Measurements from ENCODE around the gene UBN1.
"Not testable (repeated sequence)": the region's sequence is repeated elsewhere in the genome, so short reads cannot be mapped to it uniquely, and the experiment has no call there.

Gene UBN1

DNA sequence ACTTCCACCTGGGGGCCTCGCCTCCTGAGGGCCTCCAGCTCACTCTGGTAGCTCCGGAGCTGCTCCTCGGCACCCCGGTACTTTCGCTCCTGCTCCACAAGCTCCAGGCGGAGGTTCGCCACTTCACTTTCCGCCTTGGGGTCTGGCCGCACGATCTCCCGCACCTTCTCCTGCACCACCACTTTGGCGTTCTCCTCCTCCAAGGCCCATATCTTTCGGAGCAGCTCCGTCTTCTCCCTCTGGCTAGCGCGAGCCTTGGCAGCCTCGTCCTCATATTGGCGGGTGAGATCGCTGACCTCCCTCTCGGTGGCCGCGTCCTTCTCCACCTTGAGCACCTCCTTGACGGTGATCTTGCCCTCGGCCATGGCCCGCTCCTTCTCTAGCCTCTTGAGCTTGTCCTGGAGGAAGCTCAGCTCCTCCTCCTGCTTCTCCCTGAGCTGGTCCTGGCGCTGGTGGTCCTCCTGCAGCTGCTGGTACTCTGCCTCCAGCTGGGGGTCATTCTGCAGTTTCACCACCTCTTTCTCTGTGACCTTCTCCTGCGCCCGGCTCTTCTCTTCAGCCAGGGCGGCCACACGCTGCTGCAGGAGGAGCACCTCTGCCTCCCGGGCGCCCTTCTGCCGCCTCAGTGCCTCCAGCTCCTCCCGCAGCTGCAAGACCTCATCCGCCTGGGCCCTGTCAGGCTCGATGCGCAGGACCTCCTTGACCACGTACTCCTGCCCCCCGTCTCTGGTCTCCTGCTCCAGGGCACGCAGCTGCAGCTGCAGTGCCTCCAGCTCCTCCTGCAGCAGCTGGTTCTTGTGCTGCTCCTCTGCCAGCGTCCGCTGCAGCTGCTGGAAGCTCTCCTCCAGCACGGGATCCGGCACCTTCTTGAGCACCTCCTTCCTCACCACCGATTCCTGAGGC lies 37.9 kb downstream of the UBN1 start:
- DNase-seq (ENCODE audit: low read depth in 2 of 2, low spot score in 1 of 2) = no peak

DNA sequence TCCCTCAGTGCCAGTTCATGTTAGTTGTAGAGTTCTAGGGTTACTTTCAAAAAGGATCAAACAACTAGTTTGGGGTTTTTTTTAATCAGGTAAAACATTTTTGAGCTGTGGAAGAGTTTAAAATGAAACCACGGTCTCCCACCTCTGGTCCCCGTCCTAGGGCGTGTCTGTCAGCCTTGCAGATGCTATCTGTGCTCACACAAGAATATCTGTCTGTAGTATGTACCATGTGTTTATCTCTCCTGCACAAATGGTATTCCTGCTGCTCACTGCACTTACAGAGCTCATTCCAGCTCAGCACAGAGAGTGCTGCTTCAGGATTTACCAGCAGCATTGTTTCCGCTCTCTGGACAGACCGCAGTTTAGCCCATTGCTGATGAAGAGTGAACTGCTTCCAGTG lies 38.9 kb downstream of the UBN1 start:
- no peak for DNase-seq (ENCODE audit: low read depth in 2 of 2, low spot score in 1 of 2)

DNA sequence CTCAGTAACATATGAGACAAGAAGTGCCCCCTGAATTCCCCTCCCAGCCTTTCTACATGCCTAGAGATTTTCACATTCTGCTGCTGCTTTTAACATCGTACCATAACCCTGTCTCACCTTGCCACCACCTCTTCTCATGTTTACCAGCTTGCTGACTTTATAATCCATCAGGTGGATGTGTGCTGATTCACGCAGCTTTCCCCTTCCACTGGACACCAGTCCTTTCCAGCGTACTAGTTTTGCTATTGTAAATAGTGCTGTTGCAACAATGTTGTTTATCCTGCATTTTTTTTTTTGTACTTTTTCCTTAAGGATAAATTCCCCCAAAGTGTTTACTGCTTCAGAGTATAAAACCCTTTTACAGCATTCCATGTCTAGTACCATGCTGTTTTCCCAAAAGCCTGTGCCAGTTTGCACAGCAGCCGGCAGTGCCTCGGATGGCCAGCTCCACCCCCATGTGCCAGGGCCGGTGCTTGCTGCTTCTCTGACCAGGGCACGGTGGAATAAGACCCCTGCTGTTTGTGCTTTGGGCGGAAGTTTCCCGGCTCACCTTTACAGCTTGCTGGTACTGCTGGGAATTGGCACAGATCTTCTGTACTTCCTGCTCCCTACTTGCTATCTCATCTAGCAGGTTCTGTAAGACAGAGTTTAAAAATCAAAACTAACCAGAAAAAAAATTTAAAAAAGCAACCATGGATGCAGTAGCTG lies 41.3 kb downstream of the UBN1 start:
- DNase-seq (ENCODE audit: low read depth in 2 of 2, low spot score in 1 of 2) = no peak

DNA sequence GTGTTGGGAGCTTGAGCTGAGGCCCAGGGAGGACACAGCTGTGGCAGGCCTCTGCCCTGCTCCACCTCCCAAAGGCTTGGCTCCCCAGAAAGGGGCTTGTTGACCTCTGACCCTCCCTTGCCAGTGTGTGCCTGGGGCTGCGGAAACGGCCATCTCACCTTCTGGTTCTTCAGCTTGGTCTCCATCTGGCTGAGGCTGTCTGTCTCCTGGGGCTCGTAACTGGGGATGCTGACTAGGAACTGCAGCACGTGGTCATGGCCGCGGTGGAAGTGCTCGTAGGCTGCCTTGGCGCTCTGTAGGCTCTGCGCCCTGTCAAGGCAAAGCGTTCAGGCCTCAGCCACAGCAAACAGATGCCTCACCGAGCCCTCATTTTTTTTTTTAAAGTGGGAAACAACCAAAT lies 42.7 kb downstream of the UBN1 start:
- DNase-seq (ENCODE audit: low read depth in 2 of 2, low spot score in 1 of 2) = no peak

DNA sequence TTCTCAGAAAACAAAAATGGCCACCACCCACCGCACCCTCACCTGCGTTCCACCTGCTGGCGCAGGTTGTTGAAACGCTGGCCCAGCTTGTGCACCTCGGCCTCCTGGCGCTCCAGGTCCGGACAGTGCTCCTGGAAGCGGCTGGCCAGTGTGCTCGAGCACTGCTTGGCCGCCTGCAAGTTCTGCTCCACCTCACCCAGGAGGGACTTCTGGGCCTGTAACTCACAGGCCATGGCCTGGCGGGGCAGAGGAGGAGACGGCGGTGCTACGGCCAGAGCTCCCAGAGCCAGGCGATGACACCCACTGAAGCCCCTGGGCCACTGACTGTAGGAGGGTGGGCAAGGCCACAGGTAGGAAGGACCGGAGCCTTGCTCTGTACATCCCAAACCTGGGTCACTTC lies 43.4 kb downstream of the UBN1 start:
- DNase-seq (ENCODE audit: low read depth in 2 of 2, low spot score in 1 of 2) = no peak

DNA sequence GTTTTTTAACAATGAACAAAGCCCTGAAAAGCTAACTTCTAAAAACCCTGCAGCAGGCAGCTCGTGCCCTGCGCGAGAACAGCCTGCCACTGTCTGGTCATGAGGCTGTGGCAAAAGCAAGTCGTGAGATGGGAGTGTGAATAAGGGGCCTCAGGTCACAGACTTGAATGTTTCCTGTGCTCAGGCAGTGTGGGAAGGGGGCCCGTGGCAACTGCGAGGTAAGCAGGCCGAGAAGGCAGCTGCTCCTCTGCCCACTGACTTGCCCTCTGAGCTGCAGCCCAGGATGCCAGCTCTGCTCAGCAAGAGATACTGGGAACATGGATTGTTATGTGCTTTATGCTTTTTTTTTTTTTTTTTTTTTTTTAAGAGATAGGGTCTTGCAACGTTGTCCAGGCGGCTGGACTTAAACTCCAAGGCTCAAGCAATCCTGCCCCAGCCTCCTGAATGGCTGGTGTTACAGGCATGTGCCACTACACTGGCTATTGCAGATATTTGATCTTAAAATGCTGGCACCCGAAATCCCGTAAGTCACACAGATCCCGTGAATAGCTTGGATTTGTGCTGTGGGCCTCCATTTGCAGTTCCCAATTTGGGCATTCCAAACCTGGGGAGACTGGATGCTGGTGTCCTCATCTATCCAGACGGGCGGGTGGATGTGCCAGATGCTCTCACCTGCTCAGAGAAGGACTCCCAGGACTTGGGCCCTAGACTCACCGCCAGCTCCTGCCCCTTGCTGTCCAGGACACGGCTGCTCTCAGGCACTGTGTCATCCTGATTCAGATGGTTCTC lies 44.0 kb downstream of the UBN1 start:
- no peak for DNase-seq (ENCODE audit: low read depth in 2 of 2, low spot score in 1 of 2)

DNA sequence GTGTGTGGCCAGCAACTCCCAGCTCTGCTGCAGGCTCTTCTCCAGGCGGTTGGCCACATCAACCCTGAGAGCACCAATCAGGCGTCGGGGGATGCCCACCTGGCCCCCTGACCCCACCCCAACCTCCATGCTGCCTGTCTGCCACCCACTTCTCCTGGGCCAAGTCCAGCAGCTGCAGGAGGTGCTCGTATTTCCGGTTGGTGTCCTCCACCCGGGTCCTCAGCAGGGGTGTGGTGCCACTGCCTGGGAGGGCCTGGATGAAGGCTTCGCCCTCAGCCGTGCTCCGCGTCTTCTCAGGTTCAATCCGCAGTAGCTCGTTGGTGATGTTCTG lies 44.6 kb downstream of the UBN1 start:
- DNase-seq (ENCODE audit: low read depth in 2 of 2, low spot score in 1 of 2) = no peak

DNA sequence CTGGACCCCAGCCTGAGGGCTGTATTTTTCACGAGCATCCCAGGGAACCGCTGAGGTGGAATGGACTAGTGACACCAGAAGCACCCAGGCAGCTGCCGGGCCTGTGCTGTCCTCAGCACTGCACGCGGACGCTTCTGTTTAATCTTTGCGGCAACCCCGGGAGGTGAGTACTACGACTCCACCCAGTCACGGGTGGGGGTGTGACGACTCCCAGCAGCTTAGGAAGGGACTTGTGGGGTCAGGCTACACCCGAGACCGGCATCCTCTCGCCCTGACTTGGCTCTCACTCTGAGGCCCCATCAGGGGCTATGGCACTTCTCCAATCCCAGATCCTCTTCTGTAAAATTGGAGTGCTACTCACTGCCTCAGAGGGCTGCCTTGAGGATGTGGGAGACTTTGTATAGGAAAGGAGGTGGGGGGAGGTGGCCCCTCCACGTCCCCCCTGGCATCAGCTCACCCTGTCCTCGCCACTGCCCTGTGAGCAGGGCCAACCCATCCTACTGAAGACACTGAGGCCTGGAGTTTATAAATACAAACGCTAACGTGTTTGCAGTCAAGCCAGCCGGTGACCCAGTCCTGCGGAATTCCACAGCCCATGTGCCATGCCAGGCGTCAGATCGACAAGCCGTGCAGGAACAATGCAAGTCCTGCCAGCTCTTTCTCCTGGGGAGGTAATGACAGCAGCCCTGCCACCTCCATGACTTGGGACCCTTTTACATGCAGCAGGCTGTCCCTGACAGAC lies 45.3 kb downstream of the UBN1 start:
- DNase-seq (ENCODE audit: low read depth in 2 of 2, low spot score in 1 of 2) = no peak

DNA sequence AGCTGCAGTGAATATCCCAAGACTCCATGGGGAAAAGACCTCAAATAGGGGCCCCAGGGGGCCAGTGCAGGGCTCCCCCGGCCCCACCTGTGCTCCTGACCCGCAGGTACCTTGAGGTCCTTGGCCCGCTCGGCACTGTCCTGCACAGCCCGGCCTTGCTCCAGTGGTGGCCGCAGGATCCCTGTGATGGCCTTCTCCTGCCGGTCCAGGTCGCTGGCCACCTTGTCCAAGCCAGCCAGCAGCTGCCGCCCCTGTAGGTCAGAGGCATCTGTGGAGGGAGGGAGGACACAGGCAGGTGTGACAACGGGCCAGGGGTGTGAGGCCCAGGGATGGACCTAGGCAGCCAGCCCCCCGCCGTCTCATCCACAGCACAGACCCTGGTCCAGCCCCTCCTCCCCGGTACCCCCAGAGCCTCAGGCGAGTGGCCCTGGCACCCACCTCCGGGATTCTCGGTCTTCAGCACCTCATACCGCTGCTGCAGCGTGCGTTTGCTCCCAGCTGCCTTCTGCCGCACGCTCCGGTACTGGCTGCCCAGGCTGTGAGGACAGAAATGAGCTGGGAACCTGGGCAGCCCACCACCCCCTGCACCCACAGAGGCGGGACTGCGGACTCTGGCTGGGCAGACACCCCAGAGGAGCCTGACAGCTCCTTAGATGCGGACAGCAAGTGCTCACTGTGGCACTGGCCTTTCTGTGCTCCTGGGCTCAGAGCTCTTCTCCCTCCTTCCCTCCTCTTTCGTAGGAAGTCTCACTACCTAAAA lies 46.0 kb downstream of the UBN1 start:
- DNase-seq (ENCODE audit: low read depth in 2 of 2, low spot score in 1 of 2) = no peak

DNA sequence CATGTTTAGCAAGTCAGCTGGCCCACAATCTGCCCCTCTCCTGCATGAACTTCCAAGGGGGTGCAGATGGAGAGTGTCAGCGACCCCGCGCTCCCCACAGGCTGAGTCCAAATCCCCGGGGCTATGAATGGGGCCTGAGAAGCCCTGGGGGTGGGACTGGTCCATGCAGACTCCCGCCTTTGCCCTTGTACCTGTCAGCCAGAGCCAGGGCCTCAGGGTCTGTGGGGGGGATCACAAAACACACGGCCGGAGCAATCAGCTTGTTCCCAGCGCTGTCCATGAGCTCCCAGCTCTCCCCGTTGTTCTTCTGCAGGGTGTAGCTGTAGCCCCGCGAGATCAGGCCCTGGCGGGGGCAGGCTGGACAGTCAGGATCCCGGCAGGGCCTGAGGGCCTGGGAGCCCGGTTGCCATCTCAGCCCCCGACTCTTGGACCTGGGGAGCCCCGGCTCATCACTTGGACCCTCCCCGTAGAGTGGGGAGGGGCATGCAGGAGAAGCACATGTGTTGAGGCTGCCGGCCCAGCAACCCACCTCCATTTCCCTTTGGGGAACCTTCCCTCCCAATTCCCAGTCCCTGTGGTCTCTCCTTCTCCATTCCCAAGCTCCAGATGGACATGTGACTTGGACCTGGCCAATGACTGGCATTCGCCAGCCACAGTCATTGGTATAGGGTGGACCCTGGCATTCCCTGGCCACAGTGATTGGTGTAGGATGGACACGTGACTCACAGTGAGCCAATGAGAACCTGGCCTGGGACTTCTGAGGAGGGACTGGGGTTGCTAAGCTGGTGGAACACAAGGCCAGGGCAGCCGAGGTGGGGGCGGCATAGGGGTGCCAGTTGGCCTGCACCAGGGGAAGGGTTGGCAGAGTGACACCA lies 47.2 kb downstream of the UBN1 start:
- DNase-seq (ENCODE audit: low read depth in 2 of 2, low spot score in 1 of 2) = no peak

DNA sequence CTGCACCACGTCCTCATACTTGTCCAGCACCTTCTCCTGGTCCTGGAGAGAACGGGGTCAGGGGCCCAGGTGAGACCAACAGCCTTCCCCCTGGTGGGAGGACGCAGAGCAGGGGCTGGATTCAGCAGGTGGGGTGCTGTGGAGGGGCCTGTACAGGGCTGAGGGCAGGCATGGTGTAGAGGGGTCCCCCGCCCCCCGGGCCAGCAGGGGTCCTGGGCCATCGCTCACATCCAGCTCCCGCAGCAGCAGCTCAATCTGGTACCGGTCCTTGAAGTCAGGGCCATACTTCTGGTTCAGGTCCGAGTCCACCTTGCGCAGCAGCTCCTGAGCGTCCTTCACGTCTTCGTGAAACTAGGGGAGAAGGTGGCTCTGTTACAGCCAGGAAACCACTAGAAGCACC lies 48.1 kb downstream of the UBN1 start:
- DNase-seq (ENCODE audit: low read depth in 2 of 2, low spot score in 1 of 2) = no peak

DNA sequence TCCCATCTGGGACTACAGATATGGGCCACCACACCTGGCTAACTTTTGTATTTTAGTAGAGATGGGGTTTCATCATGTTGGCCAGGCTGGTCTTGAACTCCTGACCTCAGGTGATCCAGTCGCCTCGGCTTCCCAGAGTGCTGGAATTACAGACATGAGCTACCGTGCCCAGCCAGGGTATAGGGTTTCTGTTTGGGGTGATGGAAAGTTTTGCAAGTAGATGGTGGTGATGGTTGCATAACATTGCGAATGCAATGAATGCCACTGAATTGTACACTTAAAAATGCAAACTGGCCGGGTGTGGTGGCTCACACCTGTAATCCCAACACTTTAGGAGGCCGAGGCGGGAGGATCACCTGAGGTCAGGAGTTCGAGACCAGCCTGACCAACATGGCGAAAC lies 49.5 kb downstream of the UBN1 start:
- DNase-seq (ENCODE audit: low read depth in 2 of 2, low spot score in 1 of 2) = not testable (repeated sequence)

DNA sequence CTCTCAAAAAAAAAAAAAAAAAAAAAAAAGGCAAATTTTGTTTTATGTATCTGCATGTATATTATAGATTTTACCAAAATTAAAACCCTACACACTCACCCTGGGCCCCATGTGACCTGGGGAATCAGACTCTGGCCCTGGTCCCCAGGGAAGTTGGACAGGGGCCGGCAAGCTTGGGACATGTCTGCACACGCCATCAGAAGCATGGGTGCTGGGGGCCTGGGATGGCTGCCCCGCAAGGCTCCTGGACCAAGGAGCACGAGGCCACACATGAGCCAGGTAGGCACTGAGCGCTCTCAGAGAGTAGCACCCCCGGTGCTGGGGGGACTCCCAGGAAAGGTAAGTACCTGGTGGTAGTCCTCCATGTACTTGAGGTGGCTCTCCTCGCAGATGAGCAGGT lies 50.0 kb downstream of the UBN1 start:
- no peak for DNase-seq (ENCODE audit: low read depth in 2 of 2, low spot score in 1 of 2)

DNA sequence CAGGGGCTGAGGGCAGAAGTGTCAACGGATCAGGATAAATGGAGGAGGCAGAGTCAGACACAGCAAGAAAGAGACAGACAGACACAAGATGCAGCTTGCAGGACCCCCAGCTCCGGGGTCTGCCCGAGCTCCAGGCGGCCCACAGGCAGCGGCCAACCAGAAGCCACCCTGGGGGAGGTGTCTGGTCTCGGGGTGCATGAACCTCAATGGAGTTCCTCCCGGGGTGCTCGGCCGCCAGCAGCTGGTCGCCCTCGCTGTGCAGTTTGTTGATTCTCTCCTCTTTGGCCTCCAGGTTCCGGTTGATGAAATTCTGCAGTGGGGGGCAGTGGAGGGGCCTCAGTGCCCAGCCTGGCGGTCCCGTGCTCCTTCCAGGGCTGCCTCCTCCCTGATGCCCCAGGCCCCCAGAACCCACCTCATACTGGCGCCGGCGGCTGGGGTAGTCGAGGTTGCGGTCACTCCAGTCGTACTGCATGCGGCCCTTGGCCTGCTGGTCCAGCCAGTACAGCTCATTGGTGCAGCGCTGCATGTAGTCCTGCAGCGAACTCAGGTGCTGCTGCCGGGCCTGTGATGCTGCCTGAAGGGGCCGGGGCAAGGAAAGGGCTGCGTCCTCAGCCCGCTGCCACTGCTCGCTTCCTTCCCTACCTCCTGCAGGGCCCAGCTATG lies 51.7 kb downstream of the UBN1 start:
- no peak for DNase-seq (ENCODE audit: low read depth in 2 of 2, low spot score in 1 of 2)

DNA sequence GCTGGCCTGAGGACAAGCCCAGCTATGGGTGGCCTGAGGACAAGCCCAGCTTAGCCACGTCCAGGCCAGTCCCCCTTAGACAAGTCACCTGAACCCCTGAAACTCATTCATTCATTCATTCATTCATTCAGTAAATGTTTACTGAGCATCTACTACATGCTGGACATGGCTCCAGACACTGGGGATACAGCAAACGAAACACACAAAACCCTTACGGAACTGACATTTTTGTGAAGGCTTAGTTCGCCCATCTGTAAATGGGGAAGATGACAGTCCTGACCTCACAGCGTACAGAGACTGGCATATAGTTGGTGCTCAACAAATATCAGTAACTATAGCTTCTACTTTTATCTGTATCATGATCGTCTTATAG lies 52.2 kb downstream of the UBN1 start:
- no peak for DNase-seq (ENCODE audit: low read depth in 2 of 2, low spot score in 1 of 2)

DNA sequence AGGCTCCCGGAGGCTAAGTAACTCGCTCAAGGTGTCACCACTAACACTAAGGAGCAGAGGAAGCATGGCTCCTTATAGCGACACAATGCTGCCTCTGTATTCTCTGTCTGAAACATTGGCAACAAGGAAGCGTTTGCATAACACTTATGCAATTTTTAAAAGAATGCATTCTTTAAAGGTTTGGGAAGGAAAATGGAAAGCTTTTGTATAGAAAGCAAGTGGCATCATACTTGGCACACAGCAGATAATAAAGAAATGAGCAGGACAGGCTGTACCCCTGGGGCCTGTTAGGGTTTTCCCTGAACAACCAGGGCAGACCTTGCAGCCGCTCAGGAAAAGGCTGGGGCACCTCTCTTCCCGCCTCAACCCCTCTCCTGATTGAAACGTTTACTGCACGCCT lies 52.8 kb downstream of the UBN1 start:
- no peak for DNase-seq (ENCODE audit: low read depth in 2 of 2, low spot score in 1 of 2)

DNA sequence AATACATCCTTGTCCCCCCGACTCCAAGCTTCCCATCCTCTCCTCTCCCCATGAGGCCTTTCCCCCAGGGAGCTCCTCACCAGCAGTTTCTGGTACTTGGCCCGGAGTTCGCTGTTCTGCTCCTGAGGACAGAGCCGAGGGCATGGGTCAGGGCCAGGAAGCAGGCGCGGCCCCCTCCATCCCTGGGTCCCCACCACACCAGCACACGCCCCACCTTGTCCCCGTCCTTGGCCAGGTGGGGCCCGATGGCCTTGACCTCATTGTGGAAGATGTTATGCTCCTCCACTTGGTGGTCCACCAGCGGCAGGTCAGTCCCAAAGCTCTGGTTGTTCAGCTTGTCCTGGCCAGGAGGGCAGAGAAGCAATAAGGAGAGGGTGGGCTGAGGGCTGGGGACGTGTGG lies 53.5 kb downstream of the UBN1 start:
- DNase-seq (ENCODE audit: low read depth in 2 of 2, low spot score in 1 of 2) = no peak

DNA sequence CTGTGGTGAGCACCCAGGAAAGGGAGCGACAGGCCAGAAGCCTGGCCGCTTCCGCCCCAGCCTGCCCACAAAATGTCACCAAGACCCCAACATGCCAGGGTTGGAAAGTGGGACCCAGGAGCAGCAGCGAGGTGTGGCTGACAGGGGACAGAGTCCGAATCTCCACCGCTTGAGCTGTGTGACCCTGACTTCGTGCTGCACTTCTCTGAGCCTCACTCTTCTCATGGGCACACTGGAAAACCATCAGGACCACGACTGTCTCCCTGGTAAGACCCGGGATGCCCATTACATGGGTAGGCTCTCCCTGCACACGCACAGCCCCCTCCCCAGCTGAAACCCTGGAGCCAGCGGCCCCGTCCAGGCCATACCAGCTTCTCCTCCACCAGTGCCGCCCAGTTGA lies 54.8 kb downstream of the UBN1 start:
- no peak for DNase-seq (ENCODE audit: low read depth in 2 of 2, low spot score in 1 of 2)
